Esophagus muscularis mucosa (tissue), 3 donors: ENCODE data around the gene SHKBP1.

Source experiments
- CTCF ChIP-seq, 3 experiments: fragments of 200-600 bp in 2 of 3; fragments of 450-650 bp in 1 of 3; sonication (generic) in 2 of 3; IDR thresholded peaks; one replicate each; pipeline ENCODE4 v1.5.1; 2017 to 2019; ENCODE audit warnings: antibody characterized with exemption in 3 of 3, mild to moderate bottlenecking in 2 of 3, moderate library complexity in 1 of 3
- POLR2A ChIP-seq: fragments of 450-650 bp; IDR thresholded peaks from one replicate; pipeline ENCODE4 v1.6.1; 2017; ENCODE audit warnings: antibody characterized with exemption, moderate library complexity, mild to moderate bottlenecking, low read depth
- POLR2AphosphoS5 ChIP-seq, 2 donors: sonication (generic); formaldehyde crosslinking; IDR thresholded peaks; one replicate each; pipeline ENCODE4 v1.6.1; 2017; ENCODE audit warnings: antibody characterized with exemption in 2 of 2

DNA sequence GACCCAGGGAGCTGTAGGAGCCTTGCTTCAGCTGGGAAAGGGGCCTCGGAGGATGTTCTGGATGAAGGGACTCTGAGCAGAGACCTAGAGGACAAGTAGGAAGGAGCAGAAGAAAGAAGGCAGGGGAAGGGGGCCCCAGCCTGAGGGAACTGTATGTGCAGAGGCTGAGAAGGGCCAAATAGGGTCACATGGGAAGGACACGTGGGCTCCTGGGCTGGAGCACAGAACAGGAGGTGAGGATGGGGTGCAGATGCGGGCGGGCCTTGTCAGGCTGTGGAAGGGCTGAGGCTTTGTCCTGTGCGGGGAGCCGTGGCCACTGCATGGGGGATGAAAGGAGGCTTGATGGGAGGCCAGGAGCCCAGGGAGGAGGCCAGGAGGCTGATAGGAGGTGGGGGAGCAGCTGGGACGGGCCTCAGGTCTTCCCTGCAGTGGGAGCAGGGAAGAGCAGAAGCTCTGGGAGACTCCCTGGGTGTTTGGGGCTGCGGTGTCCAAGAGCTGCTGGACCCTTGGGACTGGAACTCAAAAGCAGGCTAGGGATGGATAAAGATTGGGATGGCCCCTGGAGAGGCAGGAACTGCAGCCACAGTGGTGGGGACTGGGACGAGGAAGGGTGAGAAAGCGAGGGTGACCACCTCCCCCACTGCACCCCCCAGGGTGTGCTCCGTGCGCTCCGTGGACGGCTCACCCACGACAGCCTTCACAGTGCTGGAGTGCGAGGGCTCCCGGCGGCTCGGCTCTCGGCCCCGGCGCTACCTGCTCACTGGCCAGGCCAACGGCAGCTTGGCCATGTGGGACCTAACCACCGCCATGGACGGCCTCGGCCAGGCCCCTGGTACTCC, 13.1 kb downstream of the SHKBP1 start:
- TF ChIP-seq CTCF (IDR thresholded peaks at IDR 0.05) (no peak), POLR2AphosphoS5 (IDR thresholded peaks at IDR 0.05) (no peak), POLR2A (no peak)
